Measurements from ENCODE around the gene DGKG.

DGKG gene

DNA sequence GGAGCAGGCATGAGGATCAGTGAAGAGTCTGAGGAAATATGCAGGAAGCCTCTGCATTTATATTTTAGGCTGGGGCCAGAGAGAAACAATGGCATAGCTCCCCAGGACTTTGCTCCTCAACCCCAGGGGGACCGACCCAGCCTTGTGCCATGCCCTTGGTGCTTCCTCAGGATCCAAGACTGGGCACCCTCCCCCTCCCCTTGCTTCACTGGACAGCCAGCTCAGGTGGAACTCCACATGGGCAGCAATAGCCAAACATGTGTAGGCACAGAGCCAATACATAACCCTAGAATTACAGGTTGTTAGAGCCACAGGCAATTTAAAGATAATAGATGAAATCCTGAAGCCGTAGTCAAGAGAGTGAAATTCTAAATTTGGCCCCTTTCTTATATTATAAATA lies 180.1 kb downstream of the DGKG start:
- no peak for DNase-seq (ENCODE audit: extremely low read depth in 1 of 2, low read depth in 1 of 2)

DNA sequence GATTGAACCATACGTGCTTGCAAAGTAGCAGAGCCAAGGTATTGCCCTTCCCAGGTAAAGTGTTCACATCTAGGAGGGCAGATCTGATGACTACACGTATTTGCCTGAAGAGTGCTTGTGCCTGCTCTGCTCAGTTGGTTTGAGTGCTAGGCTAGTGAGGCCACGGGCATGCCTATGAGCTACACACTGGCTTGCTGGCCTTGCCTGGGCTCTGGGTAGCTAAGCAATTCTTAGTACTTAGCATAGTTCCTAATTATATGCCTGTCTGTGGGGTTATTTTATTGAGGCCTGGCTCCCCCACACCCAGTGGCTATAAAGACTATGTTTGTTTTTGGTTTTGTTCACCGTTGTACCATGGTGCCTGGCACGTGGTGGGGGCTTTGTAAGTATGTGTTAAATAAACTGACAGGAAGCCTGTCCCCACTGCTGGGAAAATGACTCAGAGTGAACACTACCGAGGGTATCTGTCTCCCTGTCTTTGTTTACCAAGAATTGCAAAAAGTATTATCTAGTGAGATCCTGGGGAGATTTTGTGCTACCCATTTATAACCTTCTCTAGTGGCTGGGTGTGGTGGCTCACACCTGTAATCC lies 181.0 kb downstream of the DGKG start:
- no peak for DNase-seq (ENCODE audit: extremely low read depth in 1 of 2, low read depth in 1 of 2)

DNA sequence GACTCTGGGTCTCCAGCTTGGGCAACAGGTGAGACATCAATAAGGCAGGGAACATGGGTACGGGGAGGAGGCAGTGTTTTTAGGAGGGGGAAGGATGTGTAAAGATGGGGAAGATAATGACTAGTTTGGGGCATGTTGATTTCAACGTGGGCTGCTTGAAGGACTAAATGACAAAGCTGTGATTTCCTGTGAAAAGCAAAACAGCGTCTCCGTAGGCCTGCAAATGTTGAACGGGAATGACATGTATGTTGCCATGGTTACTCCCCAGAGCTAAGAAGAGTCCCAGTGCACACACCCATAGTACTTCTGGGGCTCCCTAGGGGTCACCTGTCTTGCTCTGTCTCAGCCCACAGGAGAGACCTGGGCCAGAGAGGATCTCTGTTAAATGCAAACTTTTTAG lies 181.9 kb downstream of the DGKG start:
- no peak for DNase-seq (ENCODE audit: extremely low read depth in 1 of 2, low read depth in 1 of 2)

DNA sequence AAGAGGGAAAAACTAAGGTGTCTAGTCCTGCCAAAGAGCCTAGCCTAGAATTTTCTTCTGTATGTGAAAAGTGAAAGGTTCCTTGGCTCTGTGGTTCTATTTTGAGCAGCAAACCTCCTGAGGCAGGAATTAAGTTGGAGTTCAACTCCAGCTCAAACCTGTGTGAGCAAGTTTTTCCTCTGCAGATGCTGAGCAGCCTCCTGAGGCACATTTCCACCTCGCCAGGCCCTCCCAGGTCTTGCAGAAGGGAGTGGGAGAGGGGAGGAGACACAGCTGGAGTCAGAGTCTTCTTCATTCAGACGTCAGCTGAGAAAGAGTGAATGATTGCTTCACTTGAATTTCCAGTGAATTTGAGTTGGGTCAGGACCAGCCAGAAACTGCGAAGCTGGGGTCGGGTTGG lies 183.6 kb downstream of the DGKG start:
- DNase-seq (ENCODE audit: extremely low read depth in 1 of 2, low read depth in 1 of 2), result no peak

DNA sequence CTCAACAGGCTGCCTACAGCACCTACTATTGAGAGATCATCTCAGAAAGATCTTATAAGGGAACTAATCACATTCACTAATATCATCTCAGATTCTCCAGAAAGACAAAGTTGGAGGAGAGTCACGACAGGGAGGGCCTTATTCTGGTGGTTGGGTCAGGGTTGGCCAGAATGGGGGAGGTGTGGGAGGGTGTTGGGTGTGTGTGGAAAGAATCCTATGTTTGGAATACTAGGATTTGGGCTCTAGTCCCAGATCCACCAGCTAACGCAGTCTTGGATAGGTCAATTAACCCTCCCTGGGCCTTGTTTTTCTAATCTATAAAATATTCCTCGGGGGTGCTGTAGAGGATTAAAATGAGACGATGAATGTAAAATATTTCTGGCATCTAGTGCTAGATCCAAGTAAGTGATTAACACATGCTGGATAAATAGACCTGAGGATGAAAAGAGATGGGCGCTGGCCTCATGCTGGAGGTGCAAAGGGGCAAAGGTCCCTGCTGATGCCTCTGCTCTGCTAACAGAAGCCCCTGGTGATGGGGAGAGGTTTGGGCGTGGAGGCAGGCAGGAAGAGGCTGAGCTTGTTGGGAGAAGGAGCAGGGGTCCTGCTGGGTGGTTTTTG lies 185.6 kb downstream of the DGKG start:
- DNase-seq (ENCODE audit: extremely low read depth in 1 of 2, low read depth in 1 of 2), result no peak

DNA sequence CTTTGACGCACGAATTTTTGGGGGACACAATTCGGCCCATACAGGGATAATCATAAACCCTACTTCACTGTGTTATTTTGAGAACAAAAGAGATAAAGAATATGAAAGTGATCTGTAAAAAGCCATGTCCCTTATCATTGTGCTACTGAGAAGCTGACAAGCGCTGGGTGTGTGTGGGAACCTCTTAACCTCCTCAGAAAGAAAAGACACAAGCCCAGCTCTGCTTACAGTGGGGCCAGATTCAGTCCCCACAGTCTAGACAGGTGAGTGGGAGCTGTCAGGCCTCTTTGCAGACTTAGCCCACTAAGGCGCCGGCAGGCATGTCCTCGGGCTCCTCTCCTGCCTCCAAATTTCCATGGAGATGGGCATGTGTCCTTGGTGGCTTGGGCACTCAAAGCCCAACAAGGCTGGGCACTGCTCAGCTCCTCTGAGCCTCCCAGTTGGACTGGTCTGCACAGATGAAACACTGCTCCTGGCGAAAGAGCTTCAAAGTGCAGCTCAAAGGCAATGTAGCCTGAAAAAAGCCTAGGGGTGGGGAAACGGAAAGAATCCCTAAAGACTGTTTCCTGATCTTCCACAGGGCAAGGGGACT lies 188.7 kb downstream of the DGKG start:
- DNase-seq (ENCODE audit: extremely low read depth in 1 of 2, low read depth in 1 of 2), result no peak

DNA sequence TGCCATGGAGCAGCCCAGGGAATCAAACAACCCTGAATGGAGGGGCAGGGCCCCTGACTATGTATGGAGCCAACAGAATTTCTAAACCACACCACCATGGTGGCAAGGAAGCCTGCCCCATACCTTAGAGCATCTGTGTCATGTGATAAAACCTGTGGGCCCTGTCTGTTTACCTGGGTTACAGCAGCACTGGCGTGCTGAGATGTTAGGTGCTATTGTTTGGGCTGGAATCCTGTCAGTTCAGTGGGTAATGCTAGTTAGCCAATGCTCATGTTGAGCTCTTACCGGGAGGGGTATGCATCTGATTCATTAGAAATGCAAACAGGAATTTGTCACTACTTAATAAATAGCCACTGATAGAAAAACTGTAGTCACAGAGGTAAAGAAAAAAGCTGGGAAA lies 189.7 kb downstream of the DGKG start:
- no peak for DNase-seq (ENCODE audit: extremely low read depth in 1 of 2, low read depth in 1 of 2)

DNA sequence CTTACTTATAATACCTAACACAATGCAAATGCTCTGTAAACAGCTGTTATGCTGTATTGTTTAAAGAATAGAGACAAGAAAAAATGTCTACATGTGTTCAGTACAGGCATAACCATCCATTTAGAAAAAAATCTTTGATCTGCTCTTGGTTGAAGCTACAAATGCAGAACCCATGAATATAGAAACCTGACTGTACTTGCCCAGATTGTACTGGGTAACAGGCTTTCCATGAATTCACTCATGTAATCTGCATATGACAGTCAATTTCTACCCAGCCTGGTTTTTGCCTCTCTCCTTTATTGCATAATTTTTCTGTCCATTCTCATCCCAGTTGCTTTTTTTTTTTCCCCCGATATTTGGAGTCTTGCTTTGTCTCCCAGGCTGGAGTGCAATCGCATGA lies 190.5 kb downstream of the DGKG start:
- no peak for DNase-seq (ENCODE audit: extremely low read depth in 1 of 2, low read depth in 1 of 2)

DNA sequence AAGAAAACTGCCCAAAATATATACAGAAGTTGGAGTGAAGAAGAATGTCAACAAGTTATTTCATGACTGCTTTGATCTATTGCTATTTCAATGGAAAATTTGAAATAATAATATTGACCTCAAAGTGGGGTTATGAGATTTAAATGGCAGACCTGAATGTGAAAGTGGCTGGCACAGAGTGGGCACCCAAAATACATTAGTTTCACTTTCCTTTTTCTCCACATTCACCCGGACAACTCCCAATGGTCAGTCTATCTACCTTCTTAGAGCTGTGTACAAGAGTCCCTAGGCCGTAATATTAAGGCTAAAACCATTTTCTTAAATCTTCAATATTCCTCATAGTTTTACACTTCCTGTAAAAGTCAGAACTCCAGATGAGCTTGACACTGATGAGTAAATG lies 191.5 kb downstream of the DGKG start:
- no peak for DNase-seq (ENCODE audit: extremely low read depth in 1 of 2, low read depth in 1 of 2)

DNA sequence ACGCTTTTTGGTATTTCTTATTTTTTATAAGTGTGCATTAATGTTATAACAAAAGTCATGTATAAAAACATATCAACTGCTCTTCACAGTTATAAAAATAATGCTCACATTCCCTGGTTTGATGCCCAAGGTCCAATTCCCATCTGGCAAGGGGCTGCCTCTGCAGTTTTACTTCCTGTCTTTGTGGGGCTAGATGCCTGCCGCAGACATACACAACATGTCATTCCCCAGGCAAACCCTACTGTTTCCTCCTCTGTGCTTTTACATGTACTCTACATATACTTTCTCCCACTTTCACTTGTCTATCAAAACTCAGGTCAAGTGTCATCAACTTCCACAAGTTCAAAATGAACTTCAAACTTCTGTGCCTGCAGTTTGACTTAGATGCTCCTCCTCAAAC lies 192.7 kb downstream of the DGKG start:
- DNase-seq (ENCODE audit: extremely low read depth in 1 of 2, low read depth in 1 of 2), result no peak

DNA sequence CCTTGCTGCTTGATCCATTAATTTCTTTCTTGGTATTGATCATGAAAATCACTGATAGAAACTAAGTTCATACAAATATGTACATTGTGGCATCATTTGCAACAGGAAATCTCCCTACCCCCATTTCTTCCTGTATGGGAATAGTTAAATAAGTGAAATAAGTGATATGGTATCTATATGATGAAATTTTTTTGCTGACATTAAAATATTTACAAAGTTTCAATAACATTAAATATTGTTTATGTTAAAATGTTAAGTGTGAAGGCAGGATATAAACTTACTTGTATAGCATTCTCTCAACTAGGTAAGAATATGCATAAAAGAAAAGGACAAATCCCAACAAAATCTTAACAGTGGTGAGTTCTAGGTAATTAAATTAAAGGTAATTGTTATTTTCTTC lies 193.1 kb downstream of the DGKG start:
- DNase-seq (ENCODE audit: extremely low read depth in 1 of 2, low read depth in 1 of 2), result no peak

DNA sequence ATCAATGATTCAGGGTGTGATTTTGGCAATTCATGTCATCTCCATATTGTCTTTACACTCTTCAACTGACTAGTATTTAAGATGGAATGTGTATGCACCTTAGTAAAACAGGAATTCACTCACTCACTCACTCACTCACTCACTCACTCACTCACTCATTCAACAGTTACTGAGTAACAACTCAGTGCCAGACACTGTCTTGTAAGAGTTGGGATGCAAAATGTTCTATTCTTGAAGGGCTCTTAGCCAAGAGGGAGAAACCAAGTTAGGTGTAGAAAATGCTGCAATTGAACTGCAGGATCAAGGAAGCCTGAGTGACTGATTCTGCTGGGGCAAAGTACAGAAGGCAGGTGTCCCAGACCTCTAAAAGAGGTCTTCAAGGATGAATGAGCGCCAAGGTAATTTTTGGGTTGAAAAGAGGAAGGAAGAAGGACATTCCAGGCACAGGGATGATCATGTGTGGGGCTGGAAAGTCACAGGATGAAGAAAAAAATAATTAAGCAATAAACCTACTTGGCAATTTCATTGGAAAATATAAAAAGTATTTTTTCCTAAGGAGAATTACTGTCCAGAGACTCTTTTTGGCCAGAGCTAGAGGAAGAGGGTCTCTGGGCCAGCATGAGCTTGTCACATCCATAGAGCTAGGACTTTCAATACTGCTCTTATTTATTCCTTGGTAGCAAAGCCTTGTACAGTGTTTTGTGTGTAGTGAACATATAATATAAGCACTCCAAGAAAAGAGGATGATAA lies 194.2 kb downstream of the DGKG start:
- no peak for DNase-seq (ENCODE audit: extremely low read depth in 1 of 2, low read depth in 1 of 2)

DNA sequence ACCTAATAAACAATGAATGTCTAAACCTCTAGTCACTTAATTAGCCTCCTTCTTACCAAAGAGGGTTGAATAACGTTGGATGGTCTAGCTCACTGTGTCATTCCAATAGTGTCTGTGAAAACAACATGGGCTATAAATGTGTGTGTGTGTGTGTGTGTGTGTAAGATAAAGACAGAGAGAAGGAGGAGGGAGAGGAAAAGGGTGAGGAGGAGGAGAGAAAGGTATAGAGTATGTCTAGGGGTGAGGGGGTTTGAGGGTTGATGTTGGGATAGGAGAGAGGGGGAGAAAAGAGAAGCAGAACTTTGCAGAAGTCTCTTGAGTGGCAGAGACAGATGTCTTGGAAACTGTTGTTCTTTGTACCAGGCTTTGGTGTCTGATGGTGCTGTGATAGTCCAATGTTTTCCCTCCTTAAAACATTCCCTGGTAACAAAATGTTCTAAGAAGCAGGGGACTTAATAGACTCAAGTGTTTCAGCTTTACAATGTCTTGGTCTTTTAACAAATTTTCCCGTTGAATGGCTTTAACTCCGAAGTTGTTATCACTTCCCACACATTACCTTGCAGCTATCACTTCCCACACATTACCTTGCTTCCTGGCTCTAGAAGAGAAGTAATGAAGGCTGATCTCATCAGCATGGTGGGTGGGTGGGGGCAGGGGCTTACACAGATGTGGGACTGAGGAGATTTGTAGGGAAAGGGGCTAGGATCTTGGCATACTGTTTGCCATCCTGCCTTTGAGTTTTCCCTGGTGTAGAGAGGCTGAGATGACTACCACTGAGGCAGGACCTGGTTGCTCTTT lies 195.3 kb downstream of the DGKG start:
- no peak for DNase-seq (ENCODE audit: extremely low read depth in 1 of 2, low read depth in 1 of 2)

DNA sequence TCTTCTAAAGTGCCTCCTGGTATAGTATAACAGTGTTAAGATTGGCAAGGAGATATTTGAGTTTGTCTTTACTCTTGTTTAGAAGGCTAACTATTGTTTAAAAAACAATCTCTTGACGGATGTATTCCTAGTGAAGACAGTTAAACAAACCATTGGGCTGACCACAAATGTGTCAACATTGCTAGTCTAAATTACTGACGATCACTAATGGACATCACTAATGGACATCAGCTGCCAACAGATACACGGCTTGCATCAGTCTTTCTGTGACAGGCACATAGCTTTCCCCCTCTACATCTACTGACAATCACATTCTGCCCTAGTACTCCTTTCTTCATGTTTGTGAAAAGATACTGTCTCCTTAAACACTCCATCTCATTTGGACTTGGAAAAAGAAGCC lies 196.0 kb downstream of the DGKG start:
- DNase-seq (ENCODE audit: extremely low read depth in 1 of 2, low read depth in 1 of 2), result no peak

DNA sequence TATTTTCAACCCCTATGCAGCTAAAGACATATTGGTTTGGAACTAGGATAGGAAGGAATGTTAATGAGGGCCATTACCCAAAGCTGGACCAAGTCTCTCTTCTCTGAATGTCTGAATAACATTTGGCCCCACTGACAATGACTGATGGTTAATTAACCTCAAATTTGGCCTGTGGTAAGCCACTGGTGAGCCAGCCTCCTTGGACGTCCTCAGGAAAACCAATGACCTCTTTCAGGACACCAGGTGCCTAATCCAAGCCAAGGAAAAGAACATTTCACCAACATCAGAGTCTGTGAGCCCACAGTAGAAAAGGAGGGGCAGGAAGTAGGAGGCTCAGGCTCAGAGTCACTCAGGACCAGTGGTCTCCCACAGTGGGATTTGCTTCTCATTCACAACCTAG lies 196.7 kb downstream of the DGKG start:
- no peak for DNase-seq (ENCODE audit: extremely low read depth in 1 of 2, low read depth in 1 of 2)

DNA sequence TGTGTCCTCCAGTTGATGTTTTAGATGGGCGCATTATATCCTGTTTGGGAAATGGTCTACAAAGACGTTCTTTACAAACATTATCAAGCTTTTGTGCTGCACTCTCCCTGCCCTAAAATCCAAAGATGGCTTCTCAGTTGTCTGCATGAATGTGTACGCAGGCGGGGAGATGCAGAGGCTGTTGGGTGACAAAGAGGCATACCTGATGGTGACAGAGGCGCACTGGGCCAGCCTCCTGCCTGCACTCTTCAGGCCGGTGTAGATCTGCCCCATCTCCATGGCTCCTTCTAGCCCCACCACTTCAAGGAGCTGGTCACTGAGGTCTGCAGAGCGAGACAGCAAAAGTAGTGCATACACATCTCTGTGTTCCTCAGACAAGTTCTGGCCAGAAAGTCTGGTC lies 197.3 kb downstream of the DGKG start:
- DNase-seq (ENCODE audit: extremely low read depth in 1 of 2, low read depth in 1 of 2), result no peak

DNA sequence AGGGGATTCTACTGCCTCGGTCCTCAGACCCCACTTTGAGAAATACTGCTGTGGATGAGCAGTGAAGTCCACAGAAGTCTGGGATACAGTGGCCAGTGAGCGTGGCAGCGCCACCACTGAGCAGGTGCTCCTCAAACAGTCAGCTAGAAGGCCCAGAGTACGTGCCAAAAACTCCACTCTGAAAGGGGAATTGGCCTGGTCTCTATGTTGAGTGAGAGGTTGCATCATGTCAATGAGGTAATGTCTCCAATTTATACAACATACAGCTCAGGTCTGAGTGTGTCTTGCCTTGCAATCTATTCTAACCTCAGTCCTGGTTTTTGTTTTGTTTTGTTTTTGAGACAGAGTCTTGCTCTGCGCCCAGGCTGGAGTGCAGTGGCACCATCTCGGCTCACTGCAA lies 199.8 kb downstream of the DGKG start:
- no peak for DNase-seq (ENCODE audit: extremely low read depth in 1 of 2, low read depth in 1 of 2)

DNA sequence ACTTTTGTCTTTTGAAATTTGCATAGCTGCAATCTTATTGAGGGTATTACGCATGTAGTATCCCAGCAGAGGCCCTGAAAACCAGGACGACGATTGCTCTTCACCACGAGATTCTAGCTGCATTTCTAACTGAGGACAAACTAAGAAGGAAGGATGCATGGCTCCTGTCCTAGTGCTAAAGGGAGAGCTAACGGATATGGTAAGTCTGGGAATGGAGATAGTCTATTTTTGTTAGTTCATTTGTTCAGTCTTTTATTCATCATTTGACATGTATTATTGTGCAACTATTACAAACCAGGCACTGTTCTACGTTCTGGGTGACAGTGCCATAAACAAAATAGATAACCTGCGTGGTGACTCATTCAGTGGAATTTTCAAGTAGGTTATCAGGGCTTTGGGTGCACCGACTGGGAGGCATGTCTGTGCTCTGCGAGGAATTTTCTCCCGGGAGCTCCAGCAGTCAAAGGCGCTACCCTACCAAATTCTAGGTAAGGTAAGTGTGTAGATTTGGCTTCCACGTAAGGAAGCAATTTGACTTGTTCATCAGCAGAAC lies 201.3 kb downstream of the DGKG start:
- DNase-seq (ENCODE audit: extremely low read depth in 1 of 2, low read depth in 1 of 2), result no peak

DNA sequence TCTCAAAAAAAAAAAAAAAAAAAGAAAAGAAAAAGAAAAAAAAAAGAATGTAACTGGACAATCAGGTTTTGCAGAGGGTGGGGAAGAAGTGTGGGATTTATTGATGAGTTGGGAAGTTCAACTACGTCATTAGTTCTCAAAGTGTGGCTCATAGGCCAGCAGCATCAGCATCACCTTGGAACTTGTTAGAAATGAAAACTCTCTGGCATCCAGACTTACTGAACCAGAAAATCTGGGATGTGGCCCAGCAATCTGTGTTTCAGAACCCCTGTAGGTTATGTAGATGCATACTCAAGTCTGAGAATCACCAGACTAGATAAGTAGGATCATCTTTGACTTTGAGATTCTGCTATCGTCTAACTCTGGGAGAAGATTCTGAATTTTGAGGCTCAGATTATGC lies 207.4 kb downstream of the DGKG start:
- DNase-seq (ENCODE audit: extremely low read depth in 1 of 2, low read depth in 1 of 2), result no peak

DNA sequence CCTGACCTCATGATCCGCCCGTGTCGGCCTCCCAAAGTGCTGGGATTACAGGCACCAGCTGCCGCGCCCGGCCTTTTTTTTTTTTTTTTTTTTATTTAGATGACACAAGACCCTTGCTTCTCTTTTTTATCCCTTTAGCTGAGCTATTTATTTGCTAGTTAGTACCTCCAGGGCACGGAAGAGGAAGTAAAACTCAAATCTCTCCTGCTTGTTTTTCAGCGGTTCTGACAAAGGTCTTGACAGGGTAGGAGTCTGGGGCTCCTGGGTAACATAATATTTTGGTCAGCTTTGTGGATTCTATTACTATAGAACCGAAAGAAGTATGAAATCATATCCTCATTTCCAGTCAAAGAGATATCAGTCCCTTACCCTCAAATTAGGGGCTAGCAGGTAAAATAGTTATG lies 209.1 kb downstream of the DGKG start:
- DNase-seq (ENCODE audit: extremely low read depth in 1 of 2, low read depth in 1 of 2), result no peak

DNA sequence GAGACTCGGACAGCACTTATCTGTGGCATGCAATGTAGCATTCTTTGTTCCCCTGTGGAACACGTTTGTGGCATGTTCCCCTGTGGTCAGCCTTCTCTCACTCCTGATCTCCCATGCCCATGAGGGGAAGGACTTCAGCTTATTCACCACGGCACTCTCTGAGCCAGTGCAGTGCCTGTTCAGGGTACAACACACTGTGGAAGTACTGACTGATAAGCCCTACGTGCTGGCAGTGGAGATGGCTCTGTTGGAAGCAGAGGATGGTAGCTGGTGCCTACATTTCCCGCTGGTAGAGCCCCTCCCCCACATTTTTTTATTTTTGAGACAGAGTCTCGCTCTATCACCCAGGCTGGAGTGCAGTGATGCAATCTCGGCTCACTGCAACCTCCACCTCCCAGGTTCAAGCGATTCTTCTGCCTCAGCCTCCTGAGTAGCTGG lies 209.7 kb downstream of the DGKG start:
- no peak for DNase-seq (ENCODE audit: extremely low read depth in 1 of 2, low read depth in 1 of 2)

Measured in stimulated activated CD8-positive, alpha-beta memory T cell treated with anti-CD3 and anti-CD28 coated beads, Interleukin-7, amount 100 ng/mL, for 48 hours (primary cell).